ENCODE results near the gene SMAD1. TPM values are rescaled to one million over a fixed set of nuclear protein-coding genes. Genes with fewer than 3 reads are reported as not detected.

The SMAD1 gene
- total RNA-seq, 1 donor from 2014 or later, result 44.3 TPM

DNA sequence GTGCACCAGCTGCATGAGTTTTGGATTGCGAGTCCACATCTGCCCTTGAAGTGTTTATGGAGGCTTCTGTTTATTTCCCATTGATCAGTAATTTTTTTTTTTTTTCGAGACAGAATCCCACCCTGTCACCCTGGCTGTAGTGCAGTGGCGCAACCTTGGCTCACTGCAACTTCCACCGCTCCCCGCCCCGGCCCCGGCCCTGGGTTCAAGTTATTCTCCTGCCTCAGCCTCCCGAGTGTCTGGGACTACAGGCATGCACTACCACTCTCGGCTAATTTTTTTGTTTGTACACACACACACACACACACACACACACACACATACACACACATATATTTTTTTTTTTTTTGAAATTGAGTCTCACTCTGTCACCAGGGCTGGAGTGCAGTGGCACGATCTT, 46.1 kb downstream of the SMAD1 start:
- Histone ChIP-seq H3F3A (ENCODE audit: low read depth) (no peaks in the 10 kb centered on the region), H3K36me3 (no peaks in the 10 kb centered on the region), H3K4me3 (no peak overlapping the region), H3K27me3 (no peaks in the 10 kb centered on the region), H3K9ac (no peak overlapping the region), H3K27ac (no peak overlapping the region), H3K9me3 (ENCODE audit: low read depth) (no peaks in the 10 kb centered on the region), H3K79me2 (ENCODE audit: low read depth) (peaks cover 55% of the 10 kb centered on the region), H3K4me1 (peaks cover 20% of the 10 kb centered on the region), H4K20me1 (ENCODE audit: low read depth) (peaks cover 7% of the 10 kb centered on the region), H2AFZ (replicated peaks) (no peak overlapping the region), H3K4me2 (no peak overlapping the region)
- H3K4me1 Mint-ChIP-seq, result peaks cover 7% of the 10 kb centered on the region
- H3K36me3 Mint-ChIP-seq, result peaks cover 3% of the 10 kb centered on the region
- DNase-seq (ENCODE audit: low spot score), result no peak
- H3K27ac Mint-ChIP-seq, result no peak overlapping the region
- TF ChIP-seq, protein P1, sequence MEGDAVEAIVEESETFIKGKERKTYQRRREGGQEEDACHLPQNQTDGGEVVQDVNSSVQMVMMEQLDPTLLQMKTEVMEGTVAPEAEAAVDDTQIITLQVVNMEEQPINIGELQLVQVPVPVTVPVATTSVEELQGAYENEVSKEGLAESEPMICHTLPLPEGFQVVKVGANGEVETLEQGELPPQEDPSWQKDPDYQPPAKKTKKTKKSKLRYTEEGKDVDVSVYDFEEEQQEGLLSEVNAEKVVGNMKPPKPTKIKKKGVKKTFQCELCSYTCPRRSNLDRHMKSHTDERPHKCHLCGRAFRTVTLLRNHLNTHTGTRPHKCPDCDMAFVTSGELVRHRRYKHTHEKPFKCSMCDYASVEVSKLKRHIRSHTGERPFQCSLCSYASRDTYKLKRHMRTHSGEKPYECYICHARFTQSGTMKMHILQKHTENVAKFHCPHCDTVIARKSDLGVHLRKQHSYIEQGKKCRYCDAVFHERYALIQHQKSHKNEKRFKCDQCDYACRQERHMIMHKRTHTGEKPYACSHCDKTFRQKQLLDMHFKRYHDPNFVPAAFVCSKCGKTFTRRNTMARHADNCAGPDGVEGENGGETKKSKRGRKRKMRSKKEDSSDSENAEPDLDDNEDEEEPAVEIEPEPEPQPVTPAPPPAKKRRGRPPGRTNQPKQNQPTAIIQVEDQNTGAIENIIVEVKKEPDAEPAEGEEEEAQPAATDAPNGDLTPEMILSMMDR (IDR thresholded peaks at IDR 0.05), result no peak
- TF ChIP-seq EZH2 (IDR thresholded peaks at IDR 0.05) (no peak), EZH2phosphoT487 (IDR thresholded peaks at IDR 0.05) (no peak)
- no peaks in the 10 kb centered on the region for H3K27me3 Mint-ChIP-seq (ENCODE audit: insufficient read depth, low read depth)
- no peaks in the 10 kb centered on the region for H3K9me3 Mint-ChIP-seq
- no peak overlapping the region for H3K4me3 Mint-ChIP-seq

DNA sequence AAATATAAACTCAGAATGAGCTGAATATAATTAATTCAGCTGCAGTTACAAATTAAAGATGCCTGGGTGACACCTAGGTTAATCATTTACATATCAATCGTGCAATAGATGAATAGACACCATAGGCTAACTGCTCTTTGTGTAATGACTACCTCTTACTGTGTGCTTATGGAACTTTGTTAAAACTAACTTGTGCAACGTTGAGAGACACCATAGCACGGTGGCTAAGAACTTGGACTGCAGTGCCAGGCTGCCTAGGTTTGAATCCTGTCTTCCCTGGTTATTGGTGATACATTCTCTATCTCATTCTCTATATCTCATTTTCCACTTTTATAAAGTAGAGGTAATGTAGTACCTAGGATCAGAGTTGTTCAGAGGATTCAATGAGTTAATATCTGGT, 46.9 kb downstream of the SMAD1 start:
- H3F3A ChIP-seq (ENCODE audit: low read depth), result no peaks in the 10 kb centered on the region
- no peak overlapping the region for H3K4me3 ChIP-seq
- no peak overlapping the region for H2AFZ ChIP-seq (replicated peaks)
- DNase-seq (ENCODE audit: low spot score), result no peak
- no peaks in the 10 kb centered on the region for H3K27me3 ChIP-seq
- H3K9ac ChIP-seq, result no peak overlapping the region
- Mint-ChIP-seq H3K4me1 (peaks cover 7% of the 10 kb centered on the region), H3K36me3 (peaks cover 3% of the 10 kb centered on the region), H3K27me3 (ENCODE audit: insufficient read depth, low read depth) (no peaks in the 10 kb centered on the region), H3K27ac (no peak overlapping the region), H3K9me3 (no peaks in the 10 kb centered on the region), H3K4me3 (no peak overlapping the region)
- no peaks in the 10 kb centered on the region for H3K36me3 ChIP-seq
- TF ChIP-seq EZH2 (IDR thresholded peaks at IDR 0.05) (no peak), EZH2phosphoT487 (IDR thresholded peaks at IDR 0.05) (no peak)
- TF ChIP-seq, protein P1 (IDR thresholded peaks at IDR 0.05), result no peak
- H3K79me2 ChIP-seq (ENCODE audit: low read depth), result peaks cover 48% of the 10 kb centered on the region
- H4K20me1 ChIP-seq (ENCODE audit: low read depth), result peaks cover 7% of the 10 kb centered on the region
- H3K27ac ChIP-seq, result no peak overlapping the region
- peaks cover 21% of the 10 kb centered on the region for H3K4me1 ChIP-seq
- H3K4me2 ChIP-seq, result no peak overlapping the region
- H3K9me3 ChIP-seq (ENCODE audit: low read depth), result no peaks in the 10 kb centered on the region

DNA sequence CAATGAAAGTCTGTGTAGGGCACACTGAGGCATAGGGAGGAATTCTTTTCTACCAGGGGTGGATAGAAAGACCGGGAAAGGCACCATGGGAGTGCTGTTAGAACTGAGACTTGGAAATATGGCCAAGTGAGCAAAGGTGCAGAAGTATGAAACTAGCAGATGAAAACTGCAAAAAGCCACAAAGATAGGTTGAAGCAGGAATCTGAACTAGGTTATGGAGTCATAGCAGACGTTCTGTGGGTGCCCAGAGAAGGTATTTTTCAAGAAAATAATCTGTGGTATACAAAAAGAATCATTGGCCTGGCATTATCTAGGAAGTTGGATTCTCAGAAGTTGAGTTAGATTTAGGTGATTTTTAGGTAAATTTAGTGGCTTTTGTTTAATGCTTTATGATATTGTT, 48.5 kb downstream of the SMAD1 start:
- Mint-ChIP-seq H3K27me3 (ENCODE audit: insufficient read depth, low read depth) (no peaks in the 10 kb centered on the region), H3K9me3 (no peaks in the 10 kb centered on the region), H3K4me1 (peaks cover 7% of the 10 kb centered on the region), H3K4me3 (no peak overlapping the region), H3K36me3 (peaks cover 3% of the 10 kb centered on the region), H3K27ac (no peak overlapping the region)
- Histone ChIP-seq H3K27ac (no peak overlapping the region), H3F3A (ENCODE audit: low read depth) (no peaks in the 10 kb centered on the region), H3K4me3 (no peak overlapping the region), H4K20me1 (ENCODE audit: low read depth) (peaks cover 7% of the 10 kb centered on the region), H3K4me1 (peaks cover 16% of the 10 kb centered on the region), H3K27me3 (no peaks in the 10 kb centered on the region), H3K9ac (no peak overlapping the region), H3K4me2 (no peak overlapping the region), H3K79me2 (ENCODE audit: low read depth) (peaks cover 32% of the 10 kb centered on the region), H3K36me3 (no peaks in the 10 kb centered on the region), H3K9me3 (ENCODE audit: low read depth) (no peaks in the 10 kb centered on the region), H2AFZ (replicated peaks) (no peak overlapping the region)
- TF ChIP-seq EZH2phosphoT487 (IDR thresholded peaks at IDR 0.05) (no peak), EZH2 (IDR thresholded peaks at IDR 0.05) (no peak)
- TF ChIP-seq, protein P1 (IDR thresholded peaks at IDR 0.05), result no peak
- DNase-seq (ENCODE audit: low spot score), result no peak
